Smooth muscle cell (in vitro differentiated cells): Measurements from ENCODE around the gene MIER1. TPM values are rescaled to one million over a fixed set of nuclear protein-coding genes. Genes with fewer than 3 reads are reported as not detected.
"Not testable (repeated sequence)": the region's sequence is repeated elsewhere in the genome, so short reads cannot be mapped to it uniquely, and the experiment has no call there.

Source experiments
- DNase-seq: peaks from one replicate; lab custom pipeline; 2025; ENCODE audit not compliant: unreplicated experiment; lab: John Stamatoyannopoulos, UW
- H2AFZ ChIP-seq: fragments of 200-600 bp; sonication (generic); 2 replicates; pipeline ENCODE4 v1.6.0; 2016; ENCODE audit warnings: antibody characterized with exemption, low read depth, mild to moderate bottlenecking
- H3F3A ChIP-seq: fragments of 200-600 bp; sonication (generic); 2 replicates; pipeline ENCODE4 v1.6.0; 2017; ENCODE audit warnings: antibody characterized with exemption, low read depth
- H3K27ac ChIP-seq: fragments of 200-600 bp; sonication (generic); 2 replicates; pipeline ENCODE4 v1.5.1; 2016; ENCODE audit warnings: low read depth, mild to moderate bottlenecking
- H3K27me3 ChIP-seq: fragments of 200-600 bp; sonication (generic); 2 replicates; pipeline ENCODE4 v1.6.1; 2016; ENCODE audit warnings: low read depth, mild to moderate bottlenecking
- H3K36me3 ChIP-seq: fragments of 200-600 bp; sonication (generic); 2 replicates; pipeline ENCODE4 v1.5.1; 2016; ENCODE audit warnings: low read depth
- H3K4me1 ChIP-seq: fragments of 200-600 bp; sonication (generic); 2 replicates; pipeline ENCODE4 v1.5.1; 2016; ENCODE audit warnings: low read depth
- H3K4me2 ChIP-seq: fragments of 200-600 bp; sonication (generic); 2 replicates; pipeline ENCODE4 v1.6.0; 2016; ENCODE audit warnings: mild to moderate bottlenecking
- H3K4me3 ChIP-seq: fragments of 200-600 bp; sonication (generic); 2 replicates; pipeline ENCODE4 v1.5.1; 2016; ENCODE audit warnings: mild to moderate bottlenecking
- H3K79me2 ChIP-seq: fragments of 200-600 bp; sonication (generic); 2 replicates; pipeline ENCODE4 v1.6.0; 2016; ENCODE audit warnings: low read depth, mild to moderate bottlenecking
- H3K9ac ChIP-seq: fragments of 200-600 bp; sonication (generic); 2 replicates; pipeline ENCODE4 v1.6.0; 2016; ENCODE audit warnings: low read depth
- H3K9me3 ChIP-seq: fragments of 200-600 bp; sonication (generic); replicated peaks from 2 replicates; pipeline ENCODE4 v1.5.1; 2016; ENCODE audit warnings: low read depth
- H4K20me1 ChIP-seq: fragments of 200-600 bp; sonication (generic); 2 replicates; pipeline ENCODE4 v1.6.0; 2016; ENCODE audit warnings: low read depth
- CTCF ChIP-seq: fragments of 200-600 bp; sonication (generic); IDR thresholded peaks from 2 replicates; pipeline ENCODE4 v1.5.1; 2017; ENCODE audit warnings: borderline replicate concordance, mild to moderate bottlenecking, antibody characterized with exemption; ENCODE audit not compliant: insufficient read depth, poor library complexity, severe bottlenecking
- WGBS: methylation state at CpG from one replicate; pipeline ENCODE4 v1.1.7; 2016; ENCODE audit warnings: low lambda C conversion rate; 5-methylcytosine and 5-hydroxymethylcytosine counted together
- polyA plus RNA-seq: library from polyadenylated mRNA; unstranded; fragments of >200 nt; fragmentation: Nextera tagmentation; extraction: Ambion mirVana; gene quantifications from 2 replicates; pipeline ENCODE4 v1.2.1, GENCODE V29; 2016
- total RNA-seq: library from RNA; depleted of rRNA; stranded (reverse); fragments of >200 nt; gene quantifications from 2 replicates; pipeline ENCODE4 v1.2.3, GENCODE V29; 2014

The MIER1 gene
- total and polyA plus RNA-seq, 2 experiments from 2014 or later = 17.4 to 36.1 TPM

DNA sequence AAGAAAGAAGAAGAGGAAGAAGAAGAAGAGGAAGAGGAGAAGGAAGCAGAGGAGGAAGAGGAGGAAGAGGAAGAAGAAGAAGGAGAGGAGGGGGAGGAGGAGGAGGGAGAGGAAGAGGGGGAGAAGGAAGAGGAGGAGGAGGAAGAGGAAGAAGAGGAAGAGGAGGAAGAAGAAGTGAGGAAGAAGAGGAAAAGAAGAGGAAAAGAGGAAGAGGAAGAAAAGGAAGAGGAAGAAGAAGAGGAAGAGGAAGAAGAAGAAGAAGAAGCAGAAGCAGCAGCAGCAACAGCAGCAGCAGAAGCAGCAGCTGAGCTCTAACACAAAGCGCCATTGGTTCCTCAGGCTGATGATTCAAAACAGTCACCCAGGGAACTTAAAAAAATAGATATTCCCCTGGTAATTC, 34.2 kb upstream of the MIER1 start:
- H3K9ac ChIP-seq = no peak overlapping the region
- no peak for DNase-seq
- WGBS = 93% methylated on average over 1 of the region's 1 CpG

GRCh38 chr1:66893712-66894111, 31.1 kb upstream of the MIER1 start:
- Histone ChIP-seq H3K79me2 (no peaks in the 10 kb centered on the region), H3K9ac (no peak overlapping the region), H3K4me1 (no peaks in the 10 kb centered on the region), H3K4me2 (no peak overlapping the region), H3K27me3 (no peaks in the 10 kb centered on the region), H3K36me3 (no peaks in the 10 kb centered on the region), H3F3A (no peaks in the 10 kb centered on the region), H2AFZ (no peak overlapping the region), H3K4me3 (no peak overlapping the region), H3K27ac (no peak overlapping the region), H4K20me1 (no peaks in the 10 kb centered on the region), H3K9me3 (no peaks in the 10 kb centered on the region)
- DNase-seq = no peak
- WGBS = 92% methylated on average over 3 of the region's 3 CpGs
- no peak for TF ChIP-seq CTCF

More for the DNA sequence above, 34.2 kb upstream of the MIER1 start:
- H3F3A ChIP-seq = no peaks in the 10 kb centered on the region
- H3K27me3 ChIP-seq = no peaks in the 10 kb centered on the region
- H2AFZ ChIP-seq = no peak overlapping the region
- no peaks in the 10 kb centered on the region for H3K9me3 ChIP-seq
- no peaks in the 10 kb centered on the region for H3K36me3 ChIP-seq
- no peak overlapping the region for H3K27ac ChIP-seq
- H3K4me1 ChIP-seq = no peaks in the 10 kb centered on the region
- no peak for TF ChIP-seq CTCF
- H3K79me2 ChIP-seq = no peaks in the 10 kb centered on the region
- no peaks in the 10 kb centered on the region for H4K20me1 ChIP-seq
- H3K4me2 ChIP-seq = no peak overlapping the region
- H3K4me3 ChIP-seq = no peak overlapping the region

GRCh38 chr1:66915203-66915602, 9.6 kb upstream of the MIER1 start:
- DNase-seq, H4K20me1 ChIP-seq, H2AFZ ChIP-seq, H3K9me3 ChIP-seq, H3K36me3 ChIP-seq, H3K79me2 ChIP-seq, H3K27ac ChIP-seq, H3K4me3 ChIP-seq, H3K9ac ChIP-seq, H3F3A ChIP-seq, H3K4me2 ChIP-seq, H3K27me3 ChIP-seq, H3K4me1 ChIP-seq: not testable (repeated sequence)
- WGBS = 100% methylated on average over 1 of the region's 1 CpG

DNA sequence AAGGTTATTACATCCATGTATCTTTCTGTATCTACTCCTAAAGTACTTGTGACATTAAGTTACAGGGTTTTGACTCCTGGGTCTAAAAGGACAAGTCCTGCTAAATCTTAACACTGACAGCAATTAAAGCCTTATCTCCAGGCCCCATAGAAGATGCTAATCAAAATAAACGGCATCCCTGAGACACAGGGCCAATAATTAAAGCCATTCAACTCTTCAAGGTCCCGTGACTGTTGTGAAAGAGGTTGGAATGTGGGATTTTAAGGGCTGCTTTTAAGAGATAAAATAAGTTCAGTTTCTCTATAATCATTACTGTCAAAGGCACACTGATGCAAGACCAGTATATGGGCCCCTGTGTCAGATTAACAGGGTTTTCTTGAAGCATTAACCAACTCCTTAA, 8.5 kb upstream of the MIER1 start:
- no peaks in the 10 kb centered on the region for H3K27me3 ChIP-seq
- H3K27ac ChIP-seq = no peak overlapping the region
- H3K9ac ChIP-seq = no peak overlapping the region
- no peak overlapping the region for H3K4me2 ChIP-seq
- no peaks in the 10 kb centered on the region for H4K20me1 ChIP-seq
- H3K4me1 ChIP-seq = peaks cover 5% of the 10 kb centered on the region
- no peaks in the 10 kb centered on the region for H3K36me3 ChIP-seq
- DNase-seq = no peak
- 7% methylated on average over 2 of the region's 2 CpGs for WGBS
- H3F3A ChIP-seq = no peaks in the 10 kb centered on the region
- H3K4me3 ChIP-seq = no peak overlapping the region
- no peaks in the 10 kb centered on the region for H3K9me3 ChIP-seq
- H2AFZ ChIP-seq = no peak overlapping the region
- peaks cover 4% of the 10 kb centered on the region for H3K79me2 ChIP-seq
- TF ChIP-seq CTCF = no peak
